Stimulated activated CD8-positive, alpha-beta memory T cell treated with anti-CD3 and anti-CD28 coated beads, Interleukin-4, amount 100 ng/mL, for 4 hours (primary cell): ENCODE measurements around the gene AFF3.

Source experiments
- DNase-seq, 2 donors: peaks; one replicate each; pipeline ENCODE4 v3.0.0-alpha.2; 2020; ENCODE audit warnings: low read depth in 2 of 2, low spot score in 1 of 2

Gene AFF3

DNA sequence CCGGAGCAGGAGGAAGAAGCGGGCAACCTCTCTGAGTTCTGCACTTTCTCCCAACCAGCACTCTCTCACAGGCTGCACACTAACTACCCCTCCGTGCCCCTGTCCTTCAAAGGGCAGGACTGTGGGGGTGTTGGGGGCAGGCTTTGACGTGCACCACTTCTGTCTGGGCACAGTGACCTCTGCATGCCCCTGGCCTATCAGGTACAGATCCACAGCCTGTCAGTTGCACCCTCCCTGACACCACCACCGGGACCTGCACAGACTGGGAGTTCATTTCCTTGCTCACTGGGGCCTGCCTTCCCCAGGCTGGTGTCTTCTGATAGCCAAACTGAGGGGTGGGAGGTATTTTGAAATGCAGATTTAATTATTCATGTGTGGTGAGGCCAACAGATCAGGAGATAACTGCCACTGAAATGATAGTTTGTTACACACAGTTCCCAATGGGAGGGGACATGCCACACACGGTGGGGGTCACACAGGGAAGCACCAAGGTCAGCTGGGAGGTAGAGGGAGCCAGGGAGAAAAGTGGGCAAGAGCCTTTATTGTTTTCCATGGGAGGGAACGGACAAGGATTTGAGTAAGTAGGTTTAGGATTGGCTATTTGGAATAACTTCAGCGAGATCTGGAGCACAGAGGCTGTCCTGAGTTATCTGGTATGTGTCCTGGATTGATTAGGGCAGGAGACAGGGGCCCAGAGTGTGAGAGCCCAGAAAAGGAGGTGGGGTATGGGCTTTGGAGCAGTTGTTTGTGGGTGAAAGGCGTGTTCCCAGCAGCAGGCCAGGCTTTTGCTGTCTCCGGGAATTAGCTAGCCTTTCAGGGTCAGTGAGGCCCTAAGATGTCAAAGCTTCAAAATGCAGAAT is 251.6 kb downstream of the AFF3 start:
- DNase-seq: no peak

DNA sequence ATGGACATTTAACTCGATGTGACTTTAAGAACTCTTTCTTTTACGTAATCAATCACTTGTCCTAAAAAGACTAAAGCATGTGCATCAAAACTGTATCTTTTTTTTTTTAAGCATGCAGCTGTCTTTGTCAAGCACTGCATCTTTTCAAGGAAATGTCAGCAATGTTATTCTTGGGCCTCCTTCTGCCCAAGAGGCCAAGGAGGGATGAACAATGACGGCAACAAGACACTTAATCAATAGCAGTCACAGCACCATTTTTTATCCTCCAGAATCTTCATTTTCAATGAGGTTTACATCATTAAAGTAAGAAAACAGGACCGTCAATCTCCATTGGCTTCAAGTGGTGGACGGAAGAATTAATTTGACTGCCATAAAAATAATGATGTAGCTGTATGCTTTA is 253.8 kb downstream of the AFF3 start:
- no peak for DNase-seq

DNA sequence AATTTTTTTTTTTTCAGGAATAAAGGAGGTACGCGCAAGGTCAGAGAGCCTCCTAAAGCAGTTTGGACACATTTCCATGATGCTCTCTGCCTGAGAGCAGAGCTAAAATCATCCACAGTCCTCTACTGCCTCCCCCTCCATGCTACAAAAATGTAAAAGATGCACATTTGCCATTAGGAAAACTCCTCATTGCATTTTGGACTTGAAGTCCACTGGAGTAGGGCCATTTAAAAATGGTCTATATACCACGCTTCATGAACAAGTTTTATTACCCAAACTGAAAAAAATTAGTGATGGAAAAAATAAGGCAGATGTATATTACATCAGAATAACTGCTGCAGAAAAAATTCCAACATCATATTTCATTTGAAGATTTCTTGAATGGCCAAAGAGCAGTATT is 256.0 kb downstream of the AFF3 start:
- DNase-seq: no peak

DNA sequence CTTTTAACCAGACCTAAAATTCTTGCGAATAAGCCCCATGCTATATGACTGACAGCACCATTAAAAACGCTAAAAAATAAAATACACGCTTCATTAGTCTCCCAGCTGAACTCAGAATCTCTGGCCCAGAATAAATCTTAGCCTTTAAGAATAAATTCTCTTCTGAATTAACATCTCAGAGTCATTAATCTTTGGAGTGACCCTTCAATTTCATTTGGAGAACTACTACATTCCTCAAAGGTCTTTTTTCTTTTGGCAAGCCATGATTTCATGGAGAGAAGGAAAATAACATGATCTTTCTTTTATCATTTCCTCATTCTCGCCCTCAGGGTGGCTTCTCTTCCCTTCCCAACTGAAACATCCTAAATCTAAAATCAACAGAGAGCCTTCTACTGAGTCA is 259.0 kb downstream of the AFF3 start:
- DNase-seq: no peak

DNA sequence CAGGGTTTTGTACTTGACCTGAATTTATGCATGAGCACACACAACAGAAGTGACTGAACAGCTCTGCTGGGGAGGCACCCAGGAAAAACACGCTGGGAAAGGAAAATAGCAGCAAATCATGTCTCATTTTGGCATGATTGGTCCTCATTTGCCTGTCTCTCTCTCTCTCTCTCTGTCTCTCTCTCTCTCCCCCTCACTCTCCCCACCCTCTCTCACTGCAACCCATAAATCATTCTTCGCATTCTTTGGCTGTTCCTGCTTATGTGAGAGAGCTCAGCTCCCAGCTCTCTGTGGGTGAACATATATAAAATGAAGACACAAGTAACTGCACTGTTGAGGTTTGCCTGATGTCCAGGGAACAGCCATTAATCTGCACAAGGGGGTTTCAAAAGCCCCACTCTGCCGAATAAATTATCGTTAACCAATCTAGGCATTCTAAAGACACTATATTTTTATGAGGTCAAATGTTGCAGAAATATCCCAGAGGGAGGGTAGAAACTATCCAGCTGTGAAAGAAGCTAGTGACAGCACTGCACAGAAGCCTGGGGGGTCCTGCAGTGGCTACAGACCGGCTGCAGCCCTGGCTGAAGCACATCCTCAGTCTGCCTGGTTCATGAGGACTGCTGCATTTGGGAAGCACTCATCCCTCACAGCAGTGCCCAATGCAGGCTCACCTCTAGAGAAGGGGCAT is 260.3 kb downstream of the AFF3 start:
- DNase-seq: no peak

DNA sequence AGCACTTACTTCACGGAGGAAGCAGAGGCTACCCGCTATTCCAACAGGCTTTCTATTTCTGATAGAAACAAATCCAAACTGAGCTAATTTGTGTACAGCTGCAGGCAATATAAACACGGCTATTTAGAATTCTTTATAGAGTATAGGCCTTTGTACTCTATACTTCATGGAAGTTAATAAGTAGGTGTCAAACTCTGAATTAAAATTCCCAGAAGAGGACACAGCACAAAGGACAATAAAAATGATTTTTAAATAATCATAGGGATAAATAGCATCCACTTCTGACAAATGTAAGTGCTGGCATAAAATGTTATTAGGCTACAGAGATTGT is 261.5 kb downstream of the AFF3 start:
- DNase-seq: no peak

DNA sequence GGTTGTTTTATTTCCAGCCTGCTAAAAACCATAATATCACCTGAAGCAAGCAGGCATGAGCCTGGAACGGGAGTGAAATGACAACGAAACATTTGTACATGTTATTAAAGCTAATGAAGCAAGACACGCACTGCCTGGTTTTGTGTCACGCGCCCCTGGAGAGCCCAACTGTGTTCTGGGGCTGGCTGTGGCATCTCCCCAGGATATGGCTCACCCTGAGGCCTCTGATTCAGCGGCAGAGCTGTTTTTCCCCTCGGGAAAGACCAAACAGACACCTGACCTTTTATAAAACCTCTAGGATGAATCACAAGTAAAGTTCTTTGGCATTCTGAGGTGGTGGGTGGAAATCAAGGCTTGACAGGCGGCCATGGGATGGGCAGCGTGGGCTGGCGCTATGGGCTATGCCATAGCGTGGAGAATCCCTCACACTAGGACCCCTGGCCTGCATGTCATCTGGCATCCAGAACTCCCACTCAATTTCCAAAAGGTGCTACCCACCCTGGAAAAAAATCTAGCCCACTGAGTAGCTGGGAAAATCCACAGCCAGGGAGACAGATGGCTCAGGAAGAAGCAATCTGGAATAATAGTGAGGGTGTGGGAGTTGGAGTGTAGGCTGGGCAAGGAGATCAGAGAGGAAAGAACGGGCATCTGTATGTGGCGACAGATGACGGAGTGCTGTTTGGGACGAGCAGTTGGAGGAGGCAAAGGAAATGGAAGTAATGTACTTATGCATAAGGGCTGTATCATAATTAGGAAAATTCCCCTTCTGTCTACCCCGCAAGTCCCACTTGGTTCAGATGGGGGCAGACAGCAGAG is 262.0 kb downstream of the AFF3 start:
- no peak for DNase-seq

DNA sequence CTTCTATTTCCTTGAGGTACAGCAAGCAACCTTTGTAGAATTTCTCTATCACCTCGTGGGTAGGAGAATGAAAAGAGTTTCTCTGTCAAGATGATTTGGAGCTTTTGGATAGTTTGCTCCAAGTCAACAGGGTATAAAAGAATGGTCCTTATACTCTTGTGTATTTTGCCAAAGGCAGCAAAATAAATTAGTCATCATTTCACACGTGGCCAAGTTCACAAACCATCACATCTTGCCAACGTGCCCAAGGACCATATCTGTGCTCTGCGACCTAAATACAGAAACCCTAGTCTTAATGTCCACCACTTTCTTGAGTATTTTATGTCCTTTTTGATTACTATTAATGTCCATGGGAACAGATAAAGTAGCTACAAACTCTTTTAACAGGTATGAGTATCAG is 262.9 kb downstream of the AFF3 start:
- no peak for DNase-seq

DNA sequence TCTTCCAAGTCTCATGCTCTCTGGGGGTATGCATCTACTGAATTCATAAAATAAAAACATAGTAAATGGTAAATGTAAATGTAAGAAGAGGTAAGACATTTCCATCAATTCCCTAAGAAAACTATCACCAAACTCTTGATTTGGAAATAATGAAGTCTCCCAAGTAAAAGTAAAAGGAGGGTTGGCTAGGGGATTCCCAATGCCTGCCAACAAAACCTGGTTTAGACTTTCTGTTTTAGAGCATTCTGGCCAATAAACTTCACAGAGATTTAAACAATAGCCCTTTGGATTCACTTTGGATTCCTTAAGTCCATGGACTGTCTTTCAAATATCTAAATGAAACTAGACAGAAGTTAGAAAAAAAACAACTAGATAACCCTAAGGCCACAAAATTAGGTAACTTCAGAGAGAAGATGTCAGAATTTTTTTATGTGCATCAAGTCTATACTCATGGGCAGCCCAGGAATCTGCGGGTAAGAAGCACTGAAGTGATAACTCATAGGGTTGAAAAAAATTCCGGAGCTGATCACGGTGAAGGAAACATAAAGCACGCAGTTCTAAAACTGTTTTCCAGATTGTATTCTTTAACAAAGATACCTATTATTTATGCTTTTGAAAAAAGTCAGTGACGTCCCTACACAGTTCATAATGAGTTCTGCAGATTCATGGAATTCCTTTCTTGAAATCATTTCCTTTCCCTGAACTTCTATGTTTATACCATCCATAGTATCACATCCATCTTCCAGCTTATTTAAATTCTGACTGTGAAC is 263.6 kb downstream of the AFF3 start:
- DNase-seq: no peak

DNA sequence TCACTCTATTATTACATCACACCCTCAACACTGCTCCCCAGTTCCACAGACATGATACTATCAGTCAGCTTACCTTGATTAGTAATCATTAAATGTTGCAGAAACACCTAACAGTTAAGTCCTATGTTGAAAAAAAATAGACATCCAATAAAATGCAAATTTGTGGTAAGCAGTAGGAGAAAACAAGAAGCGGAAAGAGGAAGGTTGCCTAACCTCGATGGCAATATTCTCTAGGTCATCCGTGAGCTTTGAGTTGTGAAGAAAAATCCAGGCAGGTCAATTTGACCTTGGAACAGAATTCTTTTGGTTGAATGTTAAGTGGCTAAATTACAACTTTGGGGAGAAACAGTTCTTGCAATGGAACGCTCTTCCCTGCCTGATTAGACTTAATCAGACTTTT is 264.4 kb downstream of the AFF3 start:
- DNase-seq: no peak

DNA sequence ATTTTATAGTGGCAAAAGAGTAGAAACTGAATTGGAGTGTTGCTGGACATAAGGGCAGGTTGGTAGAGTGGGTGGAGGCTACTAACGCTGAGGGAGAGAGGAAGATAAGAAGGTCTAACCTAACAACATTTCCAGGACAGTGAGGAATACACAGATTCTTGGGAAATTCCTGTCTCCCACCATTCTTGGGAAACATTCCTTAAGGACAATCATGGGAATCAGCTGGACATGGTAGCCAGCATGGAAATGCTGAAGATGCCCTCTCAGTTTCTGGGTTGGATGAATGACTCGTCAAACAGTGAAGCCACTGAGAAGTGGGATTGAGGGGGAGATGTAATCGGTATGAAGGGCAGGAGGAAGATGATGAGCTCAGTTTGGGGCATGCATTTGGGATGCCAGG is 265.4 kb downstream of the AFF3 start:
- no peak for DNase-seq

DNA sequence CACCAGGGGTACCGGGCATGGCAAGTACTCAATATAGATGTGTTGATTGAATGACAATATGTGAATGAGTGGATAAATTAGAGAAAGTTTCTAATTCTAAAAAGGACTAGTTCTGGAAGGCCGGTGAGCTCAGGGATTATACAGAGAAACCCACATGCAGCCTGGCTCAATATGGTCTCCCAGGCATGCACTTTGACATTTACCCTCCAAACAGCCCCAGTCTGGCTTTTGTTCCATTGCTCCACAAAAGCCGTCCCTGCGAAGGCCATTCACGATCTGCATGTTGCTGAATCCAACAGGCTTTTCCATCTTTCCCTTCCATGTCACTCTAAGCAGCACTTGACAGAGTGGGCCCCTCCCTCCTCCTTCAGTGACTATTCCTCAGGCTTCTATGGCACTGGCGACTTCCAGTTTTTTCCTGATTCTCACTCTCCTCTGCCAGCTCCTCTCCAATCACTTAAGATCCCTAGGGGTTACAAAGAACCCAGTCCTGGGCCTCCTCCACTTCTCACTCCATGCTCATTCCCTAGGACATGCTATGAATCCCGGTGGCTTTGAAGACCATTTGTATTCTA is 266.7 kb downstream of the AFF3 start:
- DNase-seq: no peak

DNA sequence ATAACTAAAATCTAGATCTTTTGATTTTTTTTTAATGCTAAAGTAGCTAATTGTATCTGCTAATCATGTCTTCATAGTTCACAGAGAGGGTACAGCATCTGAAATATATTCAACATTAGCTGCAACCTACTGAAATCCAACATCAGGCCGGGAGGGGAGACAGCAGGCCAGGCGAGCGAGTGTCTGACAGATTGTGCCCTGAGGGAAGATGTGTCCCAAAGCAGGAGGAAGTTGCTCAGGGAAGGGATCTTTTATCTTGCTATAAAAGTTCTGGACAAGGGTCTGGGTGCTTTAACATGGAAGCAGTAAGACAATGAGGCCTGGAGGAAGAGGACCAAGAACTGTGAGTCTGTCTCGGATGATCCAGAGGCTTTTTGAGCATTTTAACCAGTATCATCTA is 274.1 kb downstream of the AFF3 start:
- no peak for DNase-seq

DNA sequence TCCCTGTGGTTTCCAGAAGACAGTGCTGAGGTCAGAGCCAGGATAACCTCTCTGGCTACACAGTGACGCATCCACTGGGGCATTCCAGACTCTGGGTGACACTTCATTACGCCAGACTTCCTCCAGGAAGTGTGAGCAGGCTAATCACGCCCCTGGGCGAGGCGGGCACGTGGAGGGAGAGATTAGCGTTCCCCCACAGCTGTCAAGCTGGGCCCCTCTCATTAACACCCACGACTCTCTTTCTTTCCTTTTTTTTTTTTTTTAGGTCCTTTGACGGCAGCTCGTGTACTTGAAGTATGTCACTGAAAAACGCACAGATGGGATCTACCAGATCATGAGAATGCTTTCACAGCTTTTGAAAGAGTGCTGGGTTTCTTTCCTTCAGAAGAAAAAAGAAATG is 274.6 kb downstream of the AFF3 start:
- no peak for DNase-seq

DNA sequence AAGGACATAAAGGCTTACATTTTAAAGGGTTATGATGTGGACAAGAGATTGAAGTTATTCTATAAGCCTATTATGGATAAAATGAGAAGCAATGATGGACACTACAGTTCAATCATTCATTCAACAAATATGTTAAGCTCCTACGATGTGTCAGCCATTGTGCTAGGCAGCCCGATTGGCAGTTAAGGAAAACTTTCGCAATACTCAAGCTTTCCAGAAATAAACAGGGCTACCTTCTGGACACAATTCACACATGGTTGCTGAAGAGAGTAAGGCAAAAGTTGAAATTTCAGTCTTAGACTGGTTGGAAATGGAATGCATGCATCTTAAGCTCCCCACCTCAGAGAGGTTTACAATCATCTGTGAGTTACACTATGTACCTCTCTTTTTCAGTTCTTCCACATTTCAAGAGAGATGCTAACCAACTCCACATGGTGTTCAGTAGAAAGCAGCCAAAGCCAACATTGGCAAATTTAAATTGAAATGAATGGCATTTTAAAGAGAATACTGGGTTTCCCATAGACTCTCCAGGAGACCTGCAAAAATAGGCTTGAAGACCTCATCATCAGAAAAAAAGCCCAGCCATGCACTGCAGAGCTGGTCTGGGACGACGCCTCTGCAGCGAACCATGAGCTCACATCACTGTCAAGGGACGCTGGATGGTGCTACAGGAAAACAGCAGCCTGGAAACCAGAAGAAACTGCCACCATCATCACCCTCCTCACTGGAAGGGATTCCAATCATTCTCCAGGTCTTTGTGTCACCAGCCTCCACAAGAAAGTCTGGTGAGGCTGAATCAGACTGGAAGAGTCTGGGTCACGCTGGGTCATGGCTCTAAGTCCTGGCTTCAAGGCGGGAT is 276.3 kb downstream of the AFF3 start:
- DNase-seq: no peak

DNA sequence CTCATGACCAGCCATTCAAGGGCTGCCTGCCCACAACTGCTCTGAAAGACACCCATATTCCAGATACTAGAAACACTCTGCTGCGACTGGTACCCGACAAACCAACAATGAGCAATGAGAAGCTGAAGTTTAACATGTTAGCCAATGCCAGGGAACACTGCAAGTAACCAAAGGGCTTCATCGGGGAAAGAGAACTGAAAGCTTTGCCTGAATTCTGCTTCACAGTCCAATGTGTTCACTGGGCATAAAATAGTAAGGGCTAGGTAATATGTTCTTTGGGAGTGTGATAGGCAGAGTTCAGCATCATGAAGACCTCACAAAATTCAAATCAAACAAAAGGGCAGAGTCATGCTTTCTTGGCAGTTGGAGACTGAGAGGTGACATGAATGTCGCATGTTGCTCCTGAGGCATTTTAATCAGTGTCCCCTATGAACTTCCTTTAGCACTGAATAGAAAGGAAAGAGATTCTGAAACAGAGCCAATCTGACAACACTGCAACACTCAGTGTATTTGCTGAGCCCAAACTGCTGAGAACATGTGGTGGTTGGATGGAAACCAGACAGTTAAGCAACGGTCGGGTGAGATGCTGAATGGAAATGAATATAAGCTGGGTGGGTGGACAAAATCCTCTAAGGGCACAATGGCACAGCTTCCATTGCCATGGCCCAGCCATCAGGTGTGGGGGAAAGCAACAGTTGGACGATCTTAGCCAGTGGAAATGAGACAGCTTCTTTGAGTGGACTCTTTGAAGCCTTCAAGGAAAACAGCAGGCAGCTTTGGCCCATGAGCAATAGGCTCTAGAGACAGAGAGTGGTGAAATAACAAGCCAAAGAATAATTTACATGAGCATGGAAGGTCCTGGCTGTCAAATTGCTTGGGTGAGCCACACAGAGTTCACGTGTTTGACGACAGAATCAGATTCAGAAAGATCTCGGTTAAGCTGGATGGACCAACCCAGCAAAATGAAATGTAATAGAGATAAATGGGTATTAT is 277.5 kb downstream of the AFF3 start:
- DNase-seq: no peak

DNA sequence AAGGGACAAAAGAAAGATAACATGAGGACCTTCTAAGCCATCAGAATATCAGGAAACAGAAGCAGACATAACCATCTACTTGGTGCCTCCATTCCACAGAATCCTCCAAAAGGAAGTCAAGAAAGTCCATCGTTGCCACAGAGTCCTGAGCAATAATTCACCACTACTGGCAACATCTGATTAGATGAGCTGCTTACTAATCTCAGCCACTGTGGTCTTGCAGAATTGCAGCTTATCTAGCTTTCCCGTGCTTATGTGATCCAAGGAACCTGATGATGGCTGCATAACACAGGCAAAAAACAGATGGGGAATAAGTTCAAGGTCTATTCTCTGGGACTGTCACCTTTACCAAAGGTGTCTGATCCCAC is 278.5 kb downstream of the AFF3 start:
- DNase-seq: no peak

DNA sequence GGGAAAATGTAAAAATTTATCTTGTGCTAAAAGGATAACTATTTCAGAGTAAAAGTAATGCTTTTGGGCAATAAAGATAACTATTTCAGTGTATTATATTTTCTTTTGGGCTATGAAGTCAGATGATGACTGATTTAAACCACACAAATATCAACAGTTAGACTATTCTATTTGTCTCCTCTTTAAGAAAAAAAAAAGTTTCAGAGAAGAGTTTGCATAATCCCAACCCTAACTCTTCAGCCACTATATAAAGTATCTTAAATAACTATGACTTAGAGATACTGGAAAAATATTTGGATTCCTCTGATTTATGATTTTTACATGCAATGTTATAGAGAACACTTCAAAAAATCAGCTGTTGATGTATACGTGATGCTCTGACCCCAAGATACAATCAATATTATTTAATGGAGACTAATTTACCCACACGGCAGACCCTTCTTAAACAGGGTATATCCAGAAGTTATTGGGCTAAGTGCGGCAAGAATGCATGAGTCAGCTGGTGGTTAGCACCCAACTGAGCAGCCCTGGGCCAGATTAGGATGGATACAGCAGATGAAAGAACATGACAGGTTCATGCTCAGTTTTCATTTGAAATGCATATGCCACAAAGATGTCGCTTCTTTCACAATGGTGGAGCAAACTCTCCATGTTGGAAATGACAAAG is 279.0 kb downstream of the AFF3 start:
- no peak for DNase-seq
